Measurements from ENCODE around the gene ALDH1A1.

DNA sequence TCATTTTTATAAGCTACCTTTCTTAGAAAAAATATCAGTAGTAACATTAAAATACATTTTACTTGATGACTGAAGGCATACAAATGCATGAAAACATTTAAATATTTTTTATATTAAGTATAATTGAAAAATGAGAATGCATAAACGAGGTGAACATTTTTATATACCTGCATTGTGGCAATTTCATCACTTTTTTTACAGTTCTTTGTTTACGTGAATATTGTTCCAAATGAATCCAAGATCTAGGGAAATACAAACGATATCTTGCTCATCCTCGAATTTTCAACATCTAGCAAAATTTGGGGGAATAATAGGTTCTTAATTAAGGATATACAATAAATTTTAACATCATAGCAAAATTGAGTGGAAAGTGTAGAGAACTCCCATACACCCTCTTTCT lies 45.5 kb upstream of the ALDH1A1 start:
- TF ChIP-seq GATA3 (IDR thresholded peaks at IDR 0.05; ENCODE audit: low read depth, low read length) = no peak
- no peak for TF ChIP-seq GATA2 (IDR thresholded peaks at IDR 0.05; ENCODE audit: low read depth, low read length)

All from SH-SY5Y (cell line).